ENCODE data around the gene TBC1D9. TPM values are rescaled to one million over a fixed set of nuclear protein-coding genes. Genes with fewer than 3 reads are reported as not detected.

Gene TBC1D9
- total RNA-seq, 1 experiment from 2014 or later: 17.0 TPM

GRCh38 chr4:140672416-140672815 is 83.8 kb downstream of the TBC1D9 start:
- intact Hi-C loops (cut with micrococcal nuclease; ENCODE audit: unreplicated experiment): no loop called here
- no peaks in the 10 kb centered on the region for H3K9me2 ChIP-seq (ENCODE audit: insufficient read depth)
- H3F3A ChIP-seq (ENCODE audit: insufficient read depth, low read depth): no peaks in the 10 kb centered on the region
- H3K4me3 ChIP-seq: no peak overlapping the region
- CTCF ChIA-PET: no interaction called here
- H3K27ac ChIP-seq: no peak overlapping the region
- no TSS peak for BruUV-seq (replicated peaks)
- no peak overlapping the region for H3K4me2 ChIP-seq
- no peaks in the 10 kb centered on the region for H3K4me1 ChIP-seq (replicated peaks; ENCODE audit: insufficient read depth)
- no peaks in the 10 kb centered on the region for H3K36me3 ChIP-seq (ENCODE audit: low read depth)
- H3K9me3 ChIP-seq (ENCODE audit: insufficient read depth, low read depth): no peaks in the 10 kb centered on the region
- no peaks in the 10 kb centered on the region for H4K20me1 ChIP-seq (ENCODE audit: insufficient read depth)
- no peak for DNase-seq
- H3K27me3 ChIP-seq (ENCODE audit: insufficient read depth, low read depth): no peaks in the 10 kb centered on the region
- POLR2A ChIA-PET (ENCODE audit: unreplicated experiment): interaction anchor here (0.8 kb wide), 1 partner anchor 1310 kb away, joined by 3 read pairs; no protein-coding TSS in a partner anchor
- no peaks in the 10 kb centered on the region for H3K79me2 ChIP-seq (ENCODE audit: low read depth)
- no peak overlapping the region for H2AFZ ChIP-seq
- TF ChIP-seq CTCF (conservative IDR thresholded peaks at IDR 0.05) (no peak), EZH2 (IDR thresholded peaks at IDR 0.05; ENCODE audit: low read depth) (no peak)

- H3K4me3 ChIP-seq: no peak overlapping the region
- no peaks in the 10 kb centered on the region for H3K36me3 ChIP-seq (ENCODE audit: low read depth)
- H3K27me3 ChIP-seq (ENCODE audit: insufficient read depth, low read depth): no peaks in the 10 kb centered on the region
- no TSS peak for BruUV-seq (replicated peaks)
- intact Hi-C loops (cut with micrococcal nuclease; ENCODE audit: unreplicated experiment): no loop called here
- TF ChIP-seq CTCF (conservative IDR thresholded peaks at IDR 0.05): no peak
- H4K20me1 ChIP-seq (ENCODE audit: insufficient read depth): no peaks in the 10 kb centered on the region
- no peak for DNase-seq
- H3K9me3 ChIP-seq (ENCODE audit: insufficient read depth, low read depth): no peaks in the 10 kb centered on the region
- no peaks in the 10 kb centered on the region for H3K79me2 ChIP-seq (ENCODE audit: low read depth)
- no peaks in the 10 kb centered on the region for H3K9me2 ChIP-seq (ENCODE audit: insufficient read depth)
- no peaks in the 10 kb centered on the region for H3K4me1 ChIP-seq (replicated peaks; ENCODE audit: insufficient read depth)
- no peak overlapping the region for H3K27ac ChIP-seq
- CTCF ChIA-PET: no interaction called here
- H2AFZ ChIP-seq: no peak overlapping the region
- no peak overlapping the region for H3K4me2 ChIP-seq
- POLR2A ChIA-PET (ENCODE audit: unreplicated experiment): interaction anchor here (0.6 kb wide), 1 partner anchor 286 kb away, joined by 5 read pairs; no protein-coding TSS in a partner anchor
- no peaks in the 10 kb centered on the region for H3F3A ChIP-seq (ENCODE audit: insufficient read depth, low read depth)
Measured at GRCh38 chr4:140668111-140668510, 88.1 kb downstream of the TBC1D9 start.

- Histone ChIP-seq H3K36me3 (ENCODE audit: low read depth) (no peaks in the 10 kb centered on the region), H3K9me2 (ENCODE audit: insufficient read depth) (no peaks in the 10 kb centered on the region), H3K9me3 (ENCODE audit: insufficient read depth, low read depth) (no peaks in the 10 kb centered on the region), H2AFZ (no peak overlapping the region), H3K4me1 (replicated peaks; ENCODE audit: insufficient read depth) (peaks cover 9% of the 10 kb centered on the region), H4K20me1 (ENCODE audit: insufficient read depth) (no peaks in the 10 kb centered on the region), H3K4me3 (no peak overlapping the region), H3F3A (ENCODE audit: insufficient read depth, low read depth) (no peaks in the 10 kb centered on the region), H3K79me2 (ENCODE audit: low read depth) (no peaks in the 10 kb centered on the region), H3K27me3 (ENCODE audit: insufficient read depth, low read depth) (no peaks in the 10 kb centered on the region), H3K27ac (no peak overlapping the region), H3K4me2 (no peak overlapping the region)
- DNase-seq: no peak
- intact Hi-C loops (cut with micrococcal nuclease; ENCODE audit: unreplicated experiment): no loop called here
- ChIA-PET POLR2A (ENCODE audit: unreplicated experiment) (no interaction called here), CTCF (no interaction called here)
- no TSS peak for BruUV-seq (replicated peaks)
- no peak for TF ChIP-seq CTCF (conservative IDR thresholded peaks at IDR 0.05)
Measured at GRCh38 chr4:140666889-140667614, 89.1 kb downstream of the TBC1D9 start.

Measured in PC-9 (cell line).